ENCODE measurements around the gene COL8A2.

Gene COL8A2

DNA sequence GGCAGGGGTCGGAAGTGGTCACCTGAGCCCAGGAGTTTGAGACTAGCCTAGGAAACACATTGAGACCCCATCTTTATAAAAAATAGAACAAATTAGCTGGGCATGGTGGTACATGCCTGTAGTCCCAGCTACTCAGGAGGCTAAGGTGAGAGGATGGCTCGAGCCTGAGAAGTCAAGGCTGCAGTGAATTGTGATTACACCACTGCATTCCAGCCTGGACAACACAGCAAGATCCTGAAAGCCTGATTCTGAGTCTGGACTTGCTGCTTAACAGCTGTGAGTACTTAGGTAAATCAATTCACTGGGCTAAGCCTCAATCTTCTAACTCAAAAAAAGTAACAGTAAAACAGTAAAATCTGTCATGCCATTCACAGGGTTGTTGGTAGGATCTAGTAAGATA is 19.4 kb upstream of the COL8A2 start:
- Histone ChIP-seq H3K27ac (no peak overlapping the region), H3K36me3 (replicated peaks) (peaks cover 6% of the 10 kb centered on the region), H3K4me3 (ENCODE audit: low read depth, low read length) (no peak overlapping the region), H3K27me3 (replicated peaks) (no peaks in the 10 kb centered on the region)
- DNase-seq, result no peak
- TF ChIP-seq, protein P1, sequence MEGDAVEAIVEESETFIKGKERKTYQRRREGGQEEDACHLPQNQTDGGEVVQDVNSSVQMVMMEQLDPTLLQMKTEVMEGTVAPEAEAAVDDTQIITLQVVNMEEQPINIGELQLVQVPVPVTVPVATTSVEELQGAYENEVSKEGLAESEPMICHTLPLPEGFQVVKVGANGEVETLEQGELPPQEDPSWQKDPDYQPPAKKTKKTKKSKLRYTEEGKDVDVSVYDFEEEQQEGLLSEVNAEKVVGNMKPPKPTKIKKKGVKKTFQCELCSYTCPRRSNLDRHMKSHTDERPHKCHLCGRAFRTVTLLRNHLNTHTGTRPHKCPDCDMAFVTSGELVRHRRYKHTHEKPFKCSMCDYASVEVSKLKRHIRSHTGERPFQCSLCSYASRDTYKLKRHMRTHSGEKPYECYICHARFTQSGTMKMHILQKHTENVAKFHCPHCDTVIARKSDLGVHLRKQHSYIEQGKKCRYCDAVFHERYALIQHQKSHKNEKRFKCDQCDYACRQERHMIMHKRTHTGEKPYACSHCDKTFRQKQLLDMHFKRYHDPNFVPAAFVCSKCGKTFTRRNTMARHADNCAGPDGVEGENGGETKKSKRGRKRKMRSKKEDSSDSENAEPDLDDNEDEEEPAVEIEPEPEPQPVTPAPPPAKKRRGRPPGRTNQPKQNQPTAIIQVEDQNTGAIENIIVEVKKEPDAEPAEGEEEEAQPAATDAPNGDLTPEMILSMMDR (IDR thresholded peaks at IDR 0.05; ENCODE audit: low read depth, low read length, missing control alignments), result no peak
- in situ Hi-C loops (cut with HindIII; ENCODE audit: low pct_ligation_motif_present, low sequenced_read_pairs), result no loop called here

GRCh38 chr1:36143424-36143823 is 18.4 kb upstream of the COL8A2 start:
- no peak for DNase-seq
- Histone ChIP-seq H3K36me3 (replicated peaks) (peaks cover 6% of the 10 kb centered on the region), H3K4me3 (ENCODE audit: low read depth, low read length) (no peak overlapping the region), H3K27ac (no peak overlapping the region), H3K27me3 (replicated peaks) (no peaks in the 10 kb centered on the region)
- TF ChIP-seq, protein P1 (IDR thresholded peaks at IDR 0.05; ENCODE audit: low read depth, low read length, missing control alignments), result no peak
- in situ Hi-C loops (cut with HindIII; ENCODE audit: low pct_ligation_motif_present, low sequenced_read_pairs), result no loop called here

GRCh38 chr1:36142121-36142520 is 17.1 kb upstream of the COL8A2 start:
- Histone ChIP-seq H3K36me3 (replicated peaks) (peaks cover 19% of the 10 kb centered on the region), H3K27me3 (replicated peaks) (no peaks in the 10 kb centered on the region), H3K4me3 (ENCODE audit: low read depth, low read length) (no peak overlapping the region), H3K27ac (no peak overlapping the region)
- in situ Hi-C loops (cut with HindIII; ENCODE audit: low pct_ligation_motif_present, low sequenced_read_pairs), result no loop called here
- no peak for DNase-seq
- TF ChIP-seq, protein P1 (IDR thresholded peaks at IDR 0.05; ENCODE audit: low read depth, low read length, missing control alignments), result no peak

GRCh38 chr1:36139521-36139920 is 14.5 kb upstream of the COL8A2 start:
- Histone ChIP-seq H3K27me3 (replicated peaks) (no peaks in the 10 kb centered on the region), H3K27ac (no peak overlapping the region), H3K36me3 (replicated peaks) (peaks cover 23% of the 10 kb centered on the region), H3K4me3 (ENCODE audit: low read depth, low read length) (no peak overlapping the region)
- in situ Hi-C loops (cut with HindIII; ENCODE audit: low pct_ligation_motif_present, low sequenced_read_pairs), result loop anchor here (10.0 kb wide), 1 partner anchor 145 kb away; no protein-coding TSS in a partner anchor
- TF ChIP-seq, protein P1 (IDR thresholded peaks at IDR 0.05; ENCODE audit: low read depth, low read length, missing control alignments), result no peak
- no peak for DNase-seq

- TF ChIP-seq, protein P1 (IDR thresholded peaks at IDR 0.05; ENCODE audit: low read depth, low read length, missing control alignments), result no peak
- in situ Hi-C loops (cut with HindIII; ENCODE audit: low pct_ligation_motif_present, low sequenced_read_pairs), result loop anchor here (10.0 kb wide), 1 partner anchor 147 kb away; no protein-coding TSS in a partner anchor
- H3K4me3 ChIP-seq (ENCODE audit: low read depth, low read length), result no peak overlapping the region
Observed at GRCh38 chr1:36137776-36138175, 12.8 kb upstream of the COL8A2 start.

DNA sequence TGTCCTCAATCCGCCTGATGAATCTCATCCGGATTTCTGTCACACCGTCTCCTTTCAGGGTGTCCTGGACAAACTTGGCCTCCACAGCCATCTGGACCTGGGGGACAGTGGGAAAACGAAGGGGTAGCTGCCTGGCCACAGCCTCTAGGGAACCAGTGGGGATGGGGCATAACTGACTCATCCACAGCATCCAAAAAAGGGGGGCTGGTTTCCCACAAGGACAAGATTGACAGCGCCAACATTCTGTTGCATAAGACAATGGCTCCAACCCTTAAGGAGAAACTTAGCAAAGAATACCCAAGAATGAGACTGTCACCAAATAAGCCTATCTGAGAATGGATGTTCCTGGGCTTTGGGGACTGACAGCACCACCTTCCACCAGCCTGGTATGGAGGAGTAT is 12.2 kb upstream of the COL8A2 start:
- no peaks in the 10 kb centered on the region for H3K27me3 ChIP-seq (replicated peaks)
- TF ChIP-seq, protein P1 (IDR thresholded peaks at IDR 0.05; ENCODE audit: low read depth, low read length, missing control alignments), result no peak
- no peak overlapping the region for H3K4me3 ChIP-seq (ENCODE audit: low read depth, low read length)
- in situ Hi-C loops (cut with HindIII; ENCODE audit: low pct_ligation_motif_present, low sequenced_read_pairs), result loop anchor here (10.0 kb wide), 1 partner anchor 148 kb away; no protein-coding TSS in a partner anchor
- no peak overlapping the region for H3K27ac ChIP-seq
- DNase-seq, result no peak
- H3K36me3 ChIP-seq (replicated peaks), result peaks cover 18% of the 10 kb centered on the region

More at GRCh38 chr1:36137776-36138175, 12.8 kb upstream of the COL8A2 start:
- DNase-seq, result no peak
- no peak overlapping the region for H3K27ac ChIP-seq
- peaks cover 18% of the 10 kb centered on the region for H3K36me3 ChIP-seq (replicated peaks)
- H3K27me3 ChIP-seq (replicated peaks), result no peaks in the 10 kb centered on the region

Data from brain microvascular endothelial cell (primary cell).